Jurkat, Clone E6-1 (cell line): ENCODE measurements around the gene RALY.

Source experiments
- DNase-seq: peaks from one replicate; pipeline ENCODE4 v3.0.0-alpha.2; 2011; ENCODE audit warnings: low read depth, low spot score
- H3K4me3 ChIP-seq: 2 replicates; pipeline ENCODE4 v1.5.1; 2011; ENCODE audit warnings: mild to moderate bottlenecking, low read length, control low read depth, moderate library complexity

RALY gene

GRCh38 chr20:34041226-34041625 lies 47.5 kb downstream of the RALY start:
- no peak for DNase-seq
- no peak overlapping the region for H3K4me3 ChIP-seq

GRCh38 chr20:34042262-34042661 lies 48.6 kb downstream of the RALY start:
- DNase-seq = peak; percentile 35
- no peak overlapping the region for H3K4me3 ChIP-seq

- no peak for DNase-seq
- H3K4me3 ChIP-seq = no peak overlapping the region
Observed at GRCh38 chr20:34043025-34043424, 49.3 kb downstream of the RALY start.

- H3K4me3 ChIP-seq = no peak overlapping the region
- DNase-seq = no peak
Observed at GRCh38 chr20:34045294-34045693, 51.6 kb downstream of the RALY start.

GRCh38 chr20:34045930-34046725 lies 52.4 kb downstream of the RALY start:
- no peak for DNase-seq
- H3K4me3 ChIP-seq = no peak overlapping the region

- no peak for DNase-seq
Observed at GRCh38 chr20:34047010-34047687, 53.4 kb downstream of the RALY start.

GRCh38 chr20:34047917-34048316 lies 54.2 kb downstream of the RALY start:
- no peak overlapping the region for H3K4me3 ChIP-seq
- DNase-seq = no peak

More at GRCh38 chr20:34047010-34047687, 53.4 kb downstream of the RALY start:
- H3K4me3 ChIP-seq = no peak overlapping the region

GRCh38 chr20:34049389-34049788 lies 55.7 kb downstream of the RALY start:
- no peak for DNase-seq

GRCh38 chr20:34049897-34050695 lies 56.4 kb downstream of the RALY start:
- H3K4me3 ChIP-seq = no peak overlapping the region
- DNase-seq = no peak

More at GRCh38 chr20:34049389-34049788, 55.7 kb downstream of the RALY start:
- no peak overlapping the region for H3K4me3 ChIP-seq

GRCh38 chr20:34052414-34052813 lies 58.7 kb downstream of the RALY start:
- DNase-seq = no peak
- H3K4me3 ChIP-seq = no peak overlapping the region

GRCh38 chr20:34055290-34055689 lies 61.6 kb downstream of the RALY start:
- DNase-seq = no peak
- no peak overlapping the region for H3K4me3 ChIP-seq

- H3K4me3 ChIP-seq = no peak overlapping the region
- DNase-seq = peak; percentile 85
Observed at GRCh38 chr20:34058831-34059230, 65.1 kb downstream of the RALY start.

GRCh38 chr20:34060970-34061369 lies 67.3 kb downstream of the RALY start:
- DNase-seq = no peak
- no peak overlapping the region for H3K4me3 ChIP-seq

GRCh38 chr20:34061695-34062094 lies 68.0 kb downstream of the RALY start:
- H3K4me3 ChIP-seq = no peak overlapping the region
- no peak for DNase-seq

GRCh38 chr20:34062570-34063482 lies 69.1 kb downstream of the RALY start:
- no peak for DNase-seq
- no peak overlapping the region for H3K4me3 ChIP-seq

GRCh38 chr20:34064286-34064685 lies 70.6 kb downstream of the RALY start:
- DNase-seq = no peak
- H3K4me3 ChIP-seq = no peak overlapping the region

GRCh38 chr20:34065260-34065659 lies 71.5 kb downstream of the RALY start:
- DNase-seq = no peak
- H3K4me3 ChIP-seq = no peak overlapping the region

GRCh38 chr20:34066476-34067090 lies 72.9 kb downstream of the RALY start:
- DNase-seq = no peak

More at GRCh38 chr20:34066476-34067090, 72.9 kb downstream of the RALY start:
- H3K4me3 ChIP-seq = no peak overlapping the region
